Activated naive CD4-positive, alpha-beta T cell treated with anti-CD3 and anti-CD28 coated beads, Interleukin-2, amount 50 U/mL, for 16 hours (primary cell): Measurements from ENCODE around the gene KRTAP10-1.

ENCODE experiments used
- DNase-seq: peaks from one replicate; pipeline ENCODE4 v3.0.0-alpha.2; 2020

KRTAP10-1 gene

DNA sequence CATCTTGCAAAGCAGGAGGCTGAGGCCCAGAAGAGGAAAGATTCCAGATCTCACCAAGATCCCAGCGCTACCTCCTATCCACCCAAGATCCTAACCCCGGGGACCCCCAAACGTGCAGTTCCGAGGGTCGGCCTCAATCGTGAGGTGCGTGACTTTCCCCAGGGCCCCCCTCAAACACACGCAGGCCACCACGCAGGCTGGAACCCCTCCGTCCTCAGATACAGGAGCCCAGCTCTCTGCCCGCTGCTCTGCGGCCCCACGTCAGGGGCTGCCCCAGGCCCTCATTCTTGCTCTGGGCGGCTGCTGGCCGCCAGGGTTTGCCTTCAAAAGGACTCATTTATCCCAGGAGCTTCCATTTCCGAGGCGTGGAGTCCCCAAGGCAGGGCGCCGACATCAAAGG is 39.9 kb downstream of the KRTAP10-1 start:
- no peak for DNase-seq

DNA sequence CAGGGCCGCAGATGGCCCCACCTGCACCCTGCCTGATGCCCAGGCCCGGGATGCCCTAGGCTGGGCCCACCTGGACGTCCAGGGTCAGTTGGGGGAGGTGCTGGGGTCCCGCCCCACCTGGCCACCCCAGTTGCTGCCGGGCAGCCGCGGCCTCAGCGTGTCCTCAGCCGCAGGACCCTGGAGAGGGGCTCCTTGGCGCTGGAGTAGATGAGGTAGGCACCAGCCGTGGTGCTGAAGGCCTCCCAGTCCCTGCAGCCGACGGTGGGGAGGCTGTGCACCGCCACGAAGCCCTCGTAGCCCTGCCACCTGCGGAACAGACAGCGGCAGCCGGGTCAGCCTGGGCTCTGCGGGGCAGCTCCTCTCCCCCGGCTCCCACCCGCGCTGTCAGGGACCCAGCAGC is 40.4 kb downstream of the KRTAP10-1 start:
- DNase-seq: no peak

DNA sequence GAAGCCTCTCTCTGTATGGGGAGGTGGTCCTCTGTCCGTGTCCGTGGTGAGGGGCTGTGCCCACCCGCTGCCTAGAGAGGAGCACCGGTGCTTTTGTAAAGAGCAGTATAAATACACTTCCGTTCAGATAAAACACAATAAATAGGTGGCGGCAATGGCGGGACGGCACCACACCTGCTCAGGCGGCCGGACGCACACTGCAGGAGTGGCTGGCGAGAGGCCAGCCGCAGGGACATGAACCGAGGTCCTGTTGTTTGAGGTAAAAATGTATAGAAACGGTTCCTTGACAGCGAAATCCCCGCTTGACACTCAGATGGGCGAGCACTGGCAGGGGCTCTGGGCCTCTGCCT is 40.8 kb downstream of the KRTAP10-1 start:
- DNase-seq: no peak

DNA sequence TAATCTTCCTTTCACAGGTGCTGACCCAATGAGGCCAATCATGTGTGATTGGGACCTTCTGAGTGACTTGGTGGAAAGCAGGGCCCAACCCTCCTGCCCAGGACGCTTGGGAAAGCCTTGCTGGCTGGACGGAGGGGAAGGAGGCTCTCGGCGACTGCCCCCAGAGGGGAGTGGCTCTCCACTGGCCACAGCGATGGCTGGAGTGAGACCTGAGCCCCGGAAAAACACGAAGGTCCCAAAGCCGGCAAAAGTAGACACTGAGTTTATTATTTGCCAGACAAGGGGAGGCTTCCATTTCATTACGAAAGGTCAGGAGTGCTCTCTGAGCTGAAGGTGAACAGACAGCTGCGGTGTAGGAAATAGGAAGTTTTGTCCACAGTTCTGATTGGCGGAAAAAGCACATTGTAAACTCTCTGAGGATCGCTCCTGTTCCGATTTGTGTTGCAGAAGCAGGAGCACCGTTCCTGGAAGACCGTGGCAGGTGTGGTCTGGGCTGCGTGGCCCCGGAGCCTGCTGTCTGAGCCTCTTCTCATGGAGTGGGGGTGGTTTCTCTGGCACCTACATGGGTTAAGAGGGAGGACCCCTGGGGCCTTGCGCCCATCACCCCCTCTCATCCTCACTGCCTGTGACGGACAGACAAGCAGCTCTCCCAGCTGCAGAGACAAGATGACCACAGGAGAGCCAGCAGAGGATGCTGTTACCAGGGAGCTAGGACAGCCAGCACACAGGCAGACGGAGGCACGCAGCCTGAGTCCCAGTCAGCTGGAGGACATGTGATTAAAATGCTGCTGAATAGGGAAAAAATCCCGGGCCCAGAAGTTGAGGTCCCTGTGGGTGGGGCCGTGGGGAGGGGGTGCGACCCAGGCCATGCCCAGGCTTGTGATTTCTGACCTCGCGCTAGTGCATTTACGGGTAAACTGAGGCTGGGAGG is 41.5 kb downstream of the KRTAP10-1 start:
- DNase-seq: no peak

DNA sequence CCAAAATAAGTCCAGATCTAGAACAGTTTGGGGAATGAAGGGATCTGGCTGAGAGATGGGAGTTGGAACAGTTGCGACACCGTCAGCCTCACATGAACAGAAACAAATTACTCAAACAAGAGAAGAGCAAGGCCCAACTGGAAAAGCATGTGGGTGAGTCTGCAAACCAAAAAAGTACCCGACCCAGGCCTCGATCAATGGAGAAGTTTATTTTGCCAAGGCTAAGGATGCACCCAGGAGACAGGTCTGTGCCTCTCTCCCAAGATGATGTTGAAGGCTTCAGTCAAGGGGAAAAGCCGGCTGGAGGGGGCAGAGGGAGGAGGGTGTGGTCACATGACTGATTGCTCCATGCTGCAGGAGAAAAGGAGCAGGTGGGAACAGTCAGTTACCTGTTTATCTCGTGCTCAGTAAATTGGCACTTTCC is 42.3 kb downstream of the KRTAP10-1 start:
- no peak for DNase-seq

DNA sequence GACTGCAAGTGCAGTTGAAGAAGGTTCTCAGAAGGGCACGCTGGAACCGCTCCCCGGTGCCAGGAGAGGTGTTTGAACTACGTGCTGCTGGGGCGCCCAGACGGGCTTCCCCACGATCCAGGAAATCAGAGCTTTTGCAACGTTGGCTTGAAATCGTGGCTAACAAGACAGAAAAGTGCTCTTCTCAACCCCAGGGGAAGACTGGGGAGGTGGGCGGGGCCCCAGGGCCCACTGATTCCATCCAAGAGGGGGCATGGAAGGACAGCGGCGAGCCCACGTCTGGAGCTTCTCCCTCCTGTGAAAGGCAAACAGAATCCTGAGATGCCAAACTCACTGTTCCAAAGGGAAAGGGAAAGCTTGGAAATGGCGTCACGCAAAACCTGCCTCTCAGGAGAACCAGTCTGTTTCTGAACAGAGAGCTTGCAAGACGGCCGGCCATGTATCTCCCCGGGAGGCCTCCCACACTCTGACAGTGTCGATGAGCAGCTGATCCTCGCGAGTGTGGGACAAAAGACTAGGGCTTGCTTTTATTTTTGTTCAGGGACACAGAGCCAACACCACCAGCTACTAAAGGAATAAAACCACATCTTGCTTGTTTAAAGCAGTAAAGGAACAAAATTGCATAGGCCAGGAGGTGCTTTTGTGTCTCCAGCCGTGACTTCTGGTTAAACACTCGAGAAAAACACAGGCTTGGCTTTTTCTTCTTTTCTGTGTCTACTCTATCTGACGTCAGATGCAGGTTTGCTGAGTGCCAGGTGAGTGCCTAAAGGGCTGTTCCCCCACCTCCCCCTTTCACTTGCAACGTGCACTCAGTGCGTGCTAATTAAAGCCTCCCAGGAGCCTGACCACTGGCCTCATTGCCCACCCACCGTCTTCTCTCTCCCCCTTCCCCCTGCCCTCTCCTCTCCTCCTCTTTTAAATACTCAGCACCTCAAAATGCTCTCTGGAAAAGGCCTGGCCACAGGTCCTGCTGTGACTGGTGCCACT is 43.1 kb downstream of the KRTAP10-1 start:
- no peak for DNase-seq

DNA sequence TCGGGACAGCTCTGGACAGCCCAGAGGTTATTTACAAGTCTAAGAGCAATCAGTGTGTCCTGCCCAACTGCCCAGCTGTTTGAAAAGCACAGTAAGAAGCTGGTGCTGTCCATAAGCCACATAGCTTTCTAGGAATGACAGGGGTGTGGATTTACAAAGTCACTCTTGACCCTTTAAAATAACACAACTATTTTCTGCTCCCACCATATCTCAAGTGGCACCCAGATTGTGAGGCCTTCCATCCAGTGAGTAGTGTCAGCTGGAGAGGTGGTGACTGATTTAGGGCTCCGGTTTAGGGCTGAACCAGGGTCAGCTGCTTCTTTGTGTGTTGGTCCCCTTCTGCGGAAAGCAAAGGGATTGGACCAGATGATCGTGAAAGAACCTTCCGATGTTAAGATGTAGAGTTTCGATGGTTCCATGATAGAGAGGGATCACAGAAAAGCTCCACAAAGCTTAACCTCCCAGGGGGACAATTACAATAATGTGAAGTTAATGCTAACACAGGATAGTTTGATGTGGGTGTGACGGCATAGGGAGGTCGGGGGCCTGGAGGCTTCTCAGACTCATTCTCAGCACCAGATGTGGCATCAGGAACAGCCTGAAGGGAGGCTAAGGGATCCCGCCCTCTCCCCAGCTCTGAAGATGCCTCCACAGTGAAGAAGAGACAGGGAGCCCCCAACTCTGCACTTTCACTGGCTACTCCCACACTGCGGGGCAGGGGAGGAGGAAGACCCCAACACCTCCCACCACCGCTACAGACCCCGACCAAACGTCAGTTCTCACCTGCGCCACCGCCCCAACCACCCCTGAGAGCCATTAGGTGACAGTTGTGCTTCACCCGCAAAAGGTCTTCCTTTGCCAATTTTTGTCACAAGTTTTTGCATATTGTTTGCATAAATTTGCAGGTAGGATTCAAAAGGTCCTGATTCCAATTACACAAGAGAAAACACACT is 44.1 kb downstream of the KRTAP10-1 start:
- DNase-seq: no peak

DNA sequence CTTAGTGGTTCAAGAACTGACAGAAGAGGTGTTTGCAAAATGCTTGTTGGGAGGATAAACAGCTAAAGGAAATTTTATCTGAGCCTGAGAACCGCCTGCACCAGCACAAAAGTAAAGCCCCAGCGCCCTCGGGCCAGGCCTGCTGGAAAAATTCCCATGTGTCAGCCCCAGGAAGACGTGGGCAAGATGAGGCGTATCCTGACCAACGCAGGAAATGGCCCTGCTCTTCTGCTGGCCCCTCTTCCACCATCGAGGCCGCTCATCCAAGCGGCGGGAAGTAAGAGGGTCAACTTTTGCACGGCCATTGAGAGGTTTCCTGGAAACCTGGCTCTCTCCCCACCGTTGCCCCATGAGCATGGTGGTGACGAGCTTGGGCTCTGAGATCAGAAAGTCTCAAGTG is 45.0 kb downstream of the KRTAP10-1 start:
- DNase-seq: no peak

DNA sequence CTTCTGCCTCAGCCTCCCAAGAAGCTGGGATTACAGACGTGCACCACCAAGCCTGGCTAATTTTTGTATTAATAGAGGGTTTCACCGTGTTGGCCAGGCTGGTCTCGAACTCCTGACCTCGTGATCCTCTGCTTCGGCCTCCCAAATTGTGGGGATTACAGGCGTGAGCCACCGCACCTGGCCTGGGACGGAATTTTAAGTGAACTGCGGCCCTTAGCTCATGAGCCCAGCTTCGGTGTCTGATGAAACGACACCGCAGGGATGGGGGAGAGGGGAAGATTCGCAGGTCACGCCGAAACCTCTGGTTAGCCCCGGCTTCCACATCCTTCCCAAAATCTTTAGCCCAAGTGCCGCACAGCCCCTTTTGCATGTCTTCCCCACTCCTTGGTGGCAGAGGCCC is 45.6 kb downstream of the KRTAP10-1 start:
- no peak for DNase-seq

DNA sequence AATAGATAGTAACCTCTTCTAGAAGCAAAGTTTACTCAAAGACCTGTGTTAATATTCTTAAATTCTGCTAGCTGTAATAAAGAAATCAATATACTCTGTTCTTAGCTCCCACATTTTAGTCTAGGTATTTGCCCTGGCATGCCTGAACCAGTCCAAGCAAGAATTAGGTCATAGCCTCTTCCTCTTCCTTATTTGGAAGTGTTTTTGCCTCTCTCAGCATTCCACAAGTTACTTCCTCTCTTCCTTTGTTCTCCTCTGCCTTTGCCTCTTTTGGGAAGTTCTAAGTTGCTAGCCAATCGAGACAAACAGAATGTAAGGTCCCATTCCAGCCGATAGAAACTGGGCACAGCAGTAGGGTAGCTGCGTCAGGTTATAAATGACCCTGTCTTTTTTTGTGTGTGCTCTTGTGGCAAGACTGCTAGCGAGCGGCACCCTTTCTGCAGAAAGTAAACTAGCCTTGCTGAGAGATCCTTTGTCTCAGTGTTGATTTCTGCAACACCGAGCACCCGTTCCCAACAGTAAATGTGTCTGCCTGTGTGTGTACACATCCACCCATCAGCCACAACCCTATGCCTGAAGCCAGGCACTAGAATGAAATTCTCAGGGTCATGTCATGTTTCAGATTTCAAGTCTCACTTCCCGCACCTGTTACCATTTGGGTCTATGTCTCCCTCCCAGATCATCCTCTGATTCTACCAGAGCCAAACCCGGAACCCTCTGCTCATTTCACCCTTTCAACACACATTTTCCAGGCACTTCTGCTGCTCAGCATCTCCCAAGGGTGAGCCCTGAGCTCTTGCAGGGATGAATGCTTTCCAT is 47.2 kb downstream of the KRTAP10-1 start:
- DNase-seq: no peak

DNA sequence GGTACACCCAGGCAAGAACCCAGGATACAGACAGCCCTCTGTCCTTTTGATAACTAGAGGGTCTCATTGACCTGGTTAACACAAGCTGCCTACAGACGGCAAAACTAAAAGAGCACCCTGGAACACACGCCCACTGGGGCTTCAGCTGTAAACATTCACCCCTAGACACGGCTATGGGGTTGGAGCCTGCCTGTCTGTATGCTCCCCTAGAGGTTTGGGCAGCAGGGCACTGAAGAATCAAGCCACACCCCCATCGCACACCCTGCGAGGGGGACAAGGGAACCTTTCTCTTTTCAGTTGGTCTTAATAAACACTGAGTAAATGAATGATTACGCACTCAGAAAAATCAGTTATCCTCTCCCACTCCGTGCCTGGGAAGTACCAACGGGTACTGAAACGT is 49.2 kb downstream of the KRTAP10-1 start:
- DNase-seq: no peak

DNA sequence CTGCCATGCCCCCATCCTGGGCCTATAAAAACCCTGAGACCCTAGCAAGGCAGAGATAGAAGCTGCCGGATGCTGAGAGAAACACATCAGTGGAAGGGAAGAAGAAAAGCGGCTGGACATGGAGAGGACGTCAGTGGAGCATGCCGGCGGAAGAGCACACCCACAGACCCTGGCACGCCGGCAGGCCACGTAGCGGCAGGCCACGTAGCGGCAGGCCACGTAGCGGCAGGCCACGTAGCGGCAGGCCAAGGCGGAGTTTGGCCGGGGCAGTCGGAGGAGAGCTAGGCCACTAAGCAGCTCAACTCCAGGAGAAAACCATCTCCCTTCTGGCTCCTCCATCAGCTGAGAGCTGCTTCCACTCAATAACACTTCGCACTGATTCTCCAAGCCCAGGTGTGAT is 49.6 kb downstream of the KRTAP10-1 start:
- DNase-seq: no peak

DNA sequence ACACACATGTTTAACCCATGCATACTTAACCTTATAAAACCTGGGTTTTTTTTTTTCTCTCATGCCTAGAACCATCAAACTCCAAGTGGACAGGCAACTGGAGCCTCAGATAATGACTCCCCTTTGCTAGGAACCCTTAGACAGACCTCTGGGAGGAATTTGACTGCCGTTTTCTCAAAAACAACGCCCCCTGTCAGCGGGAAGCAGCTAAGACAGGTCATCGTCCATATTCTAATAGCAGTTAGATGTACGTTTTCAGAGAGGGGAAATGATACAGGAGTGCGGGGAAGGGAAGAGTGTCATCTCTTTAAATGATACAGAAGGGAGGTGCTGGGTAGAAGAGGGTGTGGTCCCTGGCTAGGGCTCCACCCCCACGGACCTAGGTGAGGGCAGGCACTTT is 50.0 kb downstream of the KRTAP10-1 start:
- DNase-seq: no peak
